D721Med (cell line): ENCODE data around the gene MCRIP2.
A peak's percentile ranks its signal among the peaks of the same experiment; 100 is the strongest.
"Not testable (repeated sequence)": the region's sequence is repeated elsewhere in the genome, so short reads cannot be mapped to it uniquely, and the experiment has no call there.

Experiments used
- DNase-seq: peaks from one replicate; pipeline ENCODE4 v3.0.0; 2011; ENCODE audit warnings: low spot score; ENCODE audit not compliant: insufficient read length
- FAIRE-seq: peaks from 2 replicates; lab custom pipeline; 2011; peaks lifted over from hg19 to GRCh38; lab: Jason Lieb, UNC
- CTCF ChIP-seq: IDR thresholded peaks from 2 replicates; pipeline ENCODE4 v1.5.1; 2012; ENCODE audit warnings: mild to moderate bottlenecking, control low read depth; ENCODE audit not compliant: insufficient read depth; ENCODE audit errors: missing control alignments

MCRIP2 gene

GRCh38 chr16:595942-596735 is 45.5 kb upstream of the MCRIP2 start:
- TF ChIP-seq CTCF, result no peak
- DNase-seq, result no peak
- FAIRE-seq, result no peak

- DNase-seq, result no peak
- TF ChIP-seq CTCF, result no peak
- FAIRE-seq, result no peak
These were observed 44.9 kb upstream of the MCRIP2 start for GRCh38 chr16:596736-597060.

GRCh38 chr16:597655-598054 is 44.0 kb upstream of the MCRIP2 start:
- not testable (repeated sequence) for FAIRE-seq, DNase-seq

GRCh38 chr16:598823-599739 is 42.5 kb upstream of the MCRIP2 start:
- no peak for TF ChIP-seq CTCF
- FAIRE-seq (no peak), DNase-seq (no peak)

GRCh38 chr16:600781-601180 is 40.8 kb upstream of the MCRIP2 start:
- FAIRE-seq, result no peak
- TF ChIP-seq CTCF, result peak; percentile 54

GRCh38 chr16:603933-604332 is 37.7 kb upstream of the MCRIP2 start:
- FAIRE-seq, result no peak

More at GRCh38 chr16:600781-601180, 40.8 kb upstream of the MCRIP2 start:
- no peak for DNase-seq

More at GRCh38 chr16:603933-604332, 37.7 kb upstream of the MCRIP2 start:
- no peak for DNase-seq
- TF ChIP-seq CTCF, result no peak
